Measurements from ENCODE around the gene CDH11. TPM values are rescaled to one million over a fixed set of nuclear protein-coding genes. Genes with fewer than 3 reads are reported as not detected.

The CDH11 gene
- total RNA-seq, 4 donors from 2014 or later: 12.4 to 60.8 (median 37.3) TPM

GRCh38 chr16:65116216-65116615, 5.6 kb downstream of the CDH11 start:
- TF ChIP-seq CTCF (IDR thresholded peaks at IDR 0.05; ENCODE audit: low read depth): no peak

GRCh38 chr16:65114527-65114926, 7.3 kb downstream of the CDH11 start:
- TF ChIP-seq CTCF (IDR thresholded peaks at IDR 0.05; ENCODE audit: low read depth): no peak

- no peak for TF ChIP-seq CTCF (IDR thresholded peaks at IDR 0.05; ENCODE audit: low read depth)
These were observed 8.4 kb downstream of the CDH11 start for GRCh38 chr16:65113441-65113840.

GRCh38 chr16:65111306-65111705, 10.6 kb downstream of the CDH11 start:
- no peak for TF ChIP-seq CTCF (IDR thresholded peaks at IDR 0.05; ENCODE audit: low read depth)

- TF ChIP-seq CTCF (IDR thresholded peaks at IDR 0.05; ENCODE audit: low read depth): no peak
These were observed 15.1 kb downstream of the CDH11 start for GRCh38 chr16:65106757-65107156.

- no peak for TF ChIP-seq CTCF (IDR thresholded peaks at IDR 0.05; ENCODE audit: low read depth)
These were observed 16.7 kb downstream of the CDH11 start for GRCh38 chr16:65105171-65105570.

- TF ChIP-seq CTCF (IDR thresholded peaks at IDR 0.05; ENCODE audit: low read depth): no peak
These were observed 17.4 kb downstream of the CDH11 start for GRCh38 chr16:65104471-65104870.
